Aorta (tissue), 5 donors: ENCODE results near the gene LAP3. TPM values are rescaled to one million over a fixed set of nuclear protein-coding genes. Genes with fewer than 3 reads are reported as not detected.
A peak's percentile ranks its signal among the peaks of the same experiment; 100 is the strongest.

Experiments used
- ATAC-seq: fragments of 200-7000 bp; cut with Tn5 transposase; one replicate; pipeline ENCODE4 v1.9.1; 2022; ENCODE audit warnings: moderate library complexity; ENCODE audit not compliant: low FRiP score
- DNase-seq, 2 donors: peaks; one replicate each; pipeline ENCODE4 v3.0.0-alpha.2; 2020
- H3K27ac ChIP-seq, 2 donors: one replicate each; pipeline ENCODE4 v1.5.1; 2013; ENCODE audit warnings: low read length in 2 of 2, mild to moderate bottlenecking in 2 of 2, moderate library complexity in 2 of 2, control low read depth in 1 of 2, inconsistent platforms in 1 of 2, low read depth in 1 of 2
- H3K27me3 ChIP-seq, 2 donors: one replicate each; pipeline ENCODE4 v1.6.1; 2013; ENCODE audit warnings: control low read depth in 1 of 2, low read length in 1 of 2, mild to moderate bottlenecking in 1 of 2, moderate library complexity in 1 of 2; ENCODE audit not compliant: insufficient read depth in 2 of 2, control insufficient read depth in 1 of 2
- H3K36me3 ChIP-seq, 2 donors: one replicate each; pipeline ENCODE4 v1.6.1; 2013; ENCODE audit warnings: control low read depth in 1 of 2, low read length in 1 of 2, mild to moderate bottlenecking in 1 of 2; ENCODE audit not compliant: insufficient read depth in 2 of 2, control insufficient read depth in 1 of 2
- H3K4me1 ChIP-seq, 2 donors: one replicate each; pipeline ENCODE4 v1.6.1; 2013; ENCODE audit warnings: low read length in 2 of 2, control low read depth in 1 of 2, mild to moderate bottlenecking in 1 of 2, moderate library complexity in 1 of 2; ENCODE audit not compliant: insufficient read depth in 2 of 2, control insufficient read depth in 1 of 2
- H3K4me3 ChIP-seq, 2 donors: one replicate each; pipeline ENCODE4 v1.5.1; 2013; ENCODE audit warnings: low read length in 2 of 2, control low read depth in 1 of 2, mild to moderate bottlenecking in 1 of 2
- H3K9me3 ChIP-seq: one replicate; pipeline ENCODE4 v1.6.1; 2013; ENCODE audit warnings: mild to moderate bottlenecking, low read length; ENCODE audit not compliant: control insufficient read depth
- WGBS, 2 donors: extraction: QIAGEN DNeasy Blood & Tissue Kit; methylation state at CpG; one replicate each; pipeline ENCODE4 v1.1.7; 2013; 5-methylcytosine and 5-hydroxymethylcytosine counted together
- intact Hi-C, 2 donors: fragments of 100-400 bp; cut with DNase I; formaldehyde crosslinking; loops; one replicate each; pipeline versions ENCODE4 v1.14.2 to v1.15.0; 2022
- polyA plus RNA-seq, 2 donors: library from polyadenylated mRNA; stranded (reverse); fragments of 200-250 nt; gene quantifications; one replicate each; pipeline ENCODE4 v1.2.3, GENCODE V29; 2013
- total RNA-seq, 2 donors: library from RNA; stranded (reverse); fragmentation: NEBNext Ultra II Directional; extraction: Animal tissue kit (Norgen Biotek cat#: 25700); gene quantifications; one replicate each; pipeline ENCODE4 v1.2.1, GENCODE V29; 2021
- donor health status: healthy with polysubstance abuse.
- donor health status: Bipolar disorder and iron deficiency.
- donor health status: DM: no; HTN: no; CAD: no.
- donor health status: DM: no; HTN: no; CAD: no.
- donor health status: DM: yes; HTN: yes; CAD: no.

LAP3 gene
- total and polyA plus RNA-seq, 4 donors: 36.9 to 93.4 (median 52.6) TPM

- ATAC-seq (peak; percentile 83), DNase-seq (peak; percentile 83 to 93)
- WGBS, 2 donors: 54% methylated on average over 32 of the region's 32 CpGs
- Histone ChIP-seq H3K4me3 (no peak overlapping the region), H3K9me3 (no peaks in the 10 kb centered on the region), H3K27me3 (no peaks in the 10 kb centered on the region), H3K4me1 (no peaks in the 10 kb centered on the region), H3K36me3 (peaks cover 0 to 3% of the 10 kb centered on the region in 2 donors), H3K27ac (no peak overlapping the region)
- intact Hi-C loops: loop anchor here (2.0 kb wide), 1 partner anchor 88 kb away; no protein-coding TSS in a partner anchor
Observed at GRCh38 chr4:17636696-17637622, 60.0 kb downstream of the LAP3 start.

GRCh38 chr4:17639136-17639535, 62.1 kb downstream of the LAP3 start:
- H3K36me3 ChIP-seq: peaks cover 0 to under 1% of the 10 kb centered on the region in 2 donors
- no peaks in the 10 kb centered on the region for H3K27me3 ChIP-seq
- no peak overlapping the region for H3K27ac ChIP-seq
- H3K4me1 ChIP-seq: no peaks in the 10 kb centered on the region
- 75 to 82% methylated on average over 7 of the region's 7 CpGs for WGBS, 2 donors
- peak in 1 of 2 donors; percentile 49 for DNase-seq
- H3K4me3 ChIP-seq: no peak overlapping the region
- intact Hi-C loops: no loop called here
- peaks cover 2% of the 10 kb centered on the region for H3K9me3 ChIP-seq
- no peak for ATAC-seq

- no peaks in the 10 kb centered on the region for H3K36me3 ChIP-seq
- H3K4me1 ChIP-seq: no peaks in the 10 kb centered on the region
- H3K9me3 ChIP-seq: peaks cover 2% of the 10 kb centered on the region
- ATAC-seq: no peak
- H3K27ac ChIP-seq: no peak overlapping the region
- no peaks in the 10 kb centered on the region for H3K27me3 ChIP-seq
- intact Hi-C loops: no loop called here
- no peak overlapping the region for H3K4me3 ChIP-seq
- 85 to 87% methylated on average over 1 of the region's 1 CpG for WGBS, 2 donors
- no peak for DNase-seq
Observed at GRCh38 chr4:17642398-17642783, 65.4 kb downstream of the LAP3 start.

DNA sequence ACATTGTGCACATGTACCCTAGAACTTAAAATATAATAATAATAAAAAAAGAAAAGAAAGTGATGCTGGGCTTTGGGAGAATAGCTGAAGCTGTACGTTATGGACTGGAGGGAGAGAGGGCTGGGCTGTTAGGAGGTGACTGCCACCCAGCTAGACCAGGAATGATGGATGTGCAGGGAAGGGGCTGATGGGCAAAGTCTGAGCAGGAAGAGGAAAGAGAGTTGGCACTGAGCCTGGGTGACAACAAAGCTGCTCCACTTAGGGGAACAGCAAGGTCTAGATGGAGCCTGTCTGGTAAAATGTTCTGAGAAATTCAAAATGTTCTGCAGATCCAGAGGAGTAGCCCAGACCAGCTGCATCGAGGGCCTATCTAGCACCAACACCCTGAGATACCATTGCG, 69.7 kb downstream of the LAP3 start:
- ATAC-seq: no peak
- WGBS, 2 donors: 68 to 71% methylated on average over 3 of the region's 3 CpGs
- intact Hi-C loops: no loop called here

GRCh38 chr4:17647176-17647806, 70.3 kb downstream of the LAP3 start:
- ATAC-seq (no peak), DNase-seq (no peak)
- Histone ChIP-seq H3K4me1 (no peaks in the 10 kb centered on the region), H3K4me3 (no peak overlapping the region), H3K36me3 (no peaks in the 10 kb centered on the region), H3K27me3 (no peaks in the 10 kb centered on the region), H3K27ac (no peak overlapping the region), H3K9me3 (peaks cover 2% of the 10 kb centered on the region)
- intact Hi-C loops: no loop called here
- 85 to 92% methylated on average over 9 of the region's 9 CpGs for WGBS, 2 donors

More for the DNA sequence above, 69.7 kb downstream of the LAP3 start:
- H3K27ac ChIP-seq: no peak overlapping the region
- H3K9me3 ChIP-seq: peaks cover 2% of the 10 kb centered on the region
- H3K36me3 ChIP-seq: no peaks in the 10 kb centered on the region
- no peaks in the 10 kb centered on the region for H3K27me3 ChIP-seq
- no peaks in the 10 kb centered on the region for H3K4me1 ChIP-seq
- DNase-seq: no peak
- no peak overlapping the region for H3K4me3 ChIP-seq

DNA sequence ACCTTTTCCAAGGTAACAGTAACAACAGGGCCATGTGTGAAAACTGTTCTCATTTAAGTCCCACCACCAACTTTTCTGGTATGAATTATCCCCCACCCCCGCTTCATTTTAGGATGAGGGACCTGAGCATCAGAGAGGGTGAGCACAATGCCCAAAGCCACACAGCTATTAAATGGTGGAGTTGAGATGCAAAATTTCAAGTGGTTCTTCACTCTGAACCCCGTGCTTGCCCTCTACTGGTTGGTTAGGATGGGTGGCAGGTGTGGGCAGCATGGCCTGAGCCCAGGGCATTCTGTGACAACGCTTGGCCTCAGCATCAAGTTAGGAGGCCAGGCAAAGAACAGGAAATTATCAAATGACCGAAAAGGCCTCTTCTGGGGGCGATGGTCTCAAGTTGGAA, 70.9 kb downstream of the LAP3 start:
- intact Hi-C loops: no loop called here
- Histone ChIP-seq H3K27me3 (no peaks in the 10 kb centered on the region), H3K4me3 (no peak overlapping the region), H3K4me1 (no peaks in the 10 kb centered on the region), H3K36me3 (no peaks in the 10 kb centered on the region), H3K27ac (no peak overlapping the region), H3K9me3 (no peaks in the 10 kb centered on the region)
- WGBS, 2 donors: 83 to 85% methylated on average over 5 of the region's 5 CpGs
- DNase-seq (no peak), ATAC-seq (no peak)

DNA sequence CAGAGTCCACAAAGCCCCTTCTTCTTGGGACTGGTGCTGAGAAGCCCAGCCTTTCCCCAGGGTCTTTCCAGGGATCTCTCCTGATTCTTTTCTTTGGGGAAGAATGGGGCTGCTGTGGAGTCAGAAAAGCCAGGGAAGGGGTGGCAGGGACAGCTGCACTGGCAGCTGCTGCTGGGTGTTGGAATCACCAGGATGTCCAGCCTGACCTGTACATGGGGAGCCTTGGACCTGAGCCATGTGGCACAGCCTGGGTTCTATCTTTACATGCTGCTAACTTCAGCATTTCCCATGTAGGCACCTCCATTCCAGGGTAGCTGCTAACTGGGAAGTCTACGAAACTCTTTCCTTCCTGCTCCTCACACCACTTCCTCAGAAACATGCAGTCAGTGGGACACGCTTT, 73.4 kb downstream of the LAP3 start:
- no peak overlapping the region for H3K27ac ChIP-seq
- 86 to 90% methylated on average over 2 of the region's 2 CpGs for WGBS, 2 donors
- intact Hi-C loops: no loop called here
- no peaks in the 10 kb centered on the region for H3K36me3 ChIP-seq
- no peaks in the 10 kb centered on the region for H3K4me1 ChIP-seq
- no peaks in the 10 kb centered on the region for H3K27me3 ChIP-seq
- no peaks in the 10 kb centered on the region for H3K9me3 ChIP-seq
- ATAC-seq: no peak
- H3K4me3 ChIP-seq: no peak overlapping the region
- DNase-seq: no peak

DNA sequence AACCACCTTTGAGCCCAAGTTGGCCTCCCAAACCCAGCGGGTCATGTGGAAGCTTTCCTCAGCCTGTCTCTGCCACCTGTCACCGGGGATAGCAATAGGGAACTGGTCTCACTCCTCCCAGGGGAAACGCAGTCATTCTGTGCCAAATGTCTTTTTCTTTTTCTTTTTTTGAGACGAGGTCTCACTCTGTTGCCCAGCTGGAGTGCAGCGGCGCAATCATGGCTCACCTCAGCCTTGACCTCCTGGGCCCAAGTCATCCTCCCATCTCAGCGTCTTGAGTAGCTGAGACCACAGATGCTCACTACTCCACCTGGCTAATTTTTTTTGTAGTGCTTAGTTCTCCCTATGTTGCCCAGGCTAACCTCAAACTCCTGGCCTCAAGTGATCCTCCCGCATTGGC, 77.7 kb downstream of the LAP3 start:
- no peak overlapping the region for H3K27ac ChIP-seq
- 79 to 85% methylated on average over 8 of the region's 8 CpGs for WGBS, 2 donors
- ATAC-seq (no peak), DNase-seq (no peak)
- no peak overlapping the region for H3K4me3 ChIP-seq
- H3K4me1 ChIP-seq: no peaks in the 10 kb centered on the region
- H3K9me3 ChIP-seq: no peaks in the 10 kb centered on the region
- no peaks in the 10 kb centered on the region for H3K27me3 ChIP-seq
- no peaks in the 10 kb centered on the region for H3K36me3 ChIP-seq
- intact Hi-C loops: no loop called here

DNA sequence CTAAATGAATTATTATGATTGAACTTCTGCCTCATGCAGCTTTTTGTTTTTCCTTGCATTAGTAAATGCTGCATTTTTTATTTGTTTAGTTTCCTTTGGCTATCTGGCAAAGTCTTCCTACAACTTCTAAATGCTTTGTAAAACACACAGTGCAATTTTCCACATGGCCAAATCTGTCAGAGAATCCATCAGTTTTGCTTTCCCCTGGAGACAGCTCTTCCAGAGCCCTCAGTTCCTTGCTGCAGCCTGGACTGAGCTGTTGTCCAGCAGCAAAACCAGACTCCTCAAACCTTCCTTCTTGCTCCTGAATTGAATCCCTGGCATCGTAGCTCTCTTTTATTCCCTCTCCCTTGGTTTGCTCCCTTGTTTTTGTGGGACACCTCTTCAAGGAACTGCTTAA, 80.1 kb downstream of the LAP3 start:
- ATAC-seq: no peak
- no peaks in the 10 kb centered on the region for H3K27me3 ChIP-seq
- WGBS, 2 donors: 76 to 100% methylated on average over 1 of the region's 1 CpG
- H3K4me1 ChIP-seq: no peaks in the 10 kb centered on the region
- H3K4me3 ChIP-seq: no peak overlapping the region
- no peak for DNase-seq
- no peaks in the 10 kb centered on the region for H3K9me3 ChIP-seq
- intact Hi-C loops: no loop called here
- no peak overlapping the region for H3K27ac ChIP-seq
- H3K36me3 ChIP-seq: no peaks in the 10 kb centered on the region
